ENCODE data around the gene RAP1GAP.

DNA sequence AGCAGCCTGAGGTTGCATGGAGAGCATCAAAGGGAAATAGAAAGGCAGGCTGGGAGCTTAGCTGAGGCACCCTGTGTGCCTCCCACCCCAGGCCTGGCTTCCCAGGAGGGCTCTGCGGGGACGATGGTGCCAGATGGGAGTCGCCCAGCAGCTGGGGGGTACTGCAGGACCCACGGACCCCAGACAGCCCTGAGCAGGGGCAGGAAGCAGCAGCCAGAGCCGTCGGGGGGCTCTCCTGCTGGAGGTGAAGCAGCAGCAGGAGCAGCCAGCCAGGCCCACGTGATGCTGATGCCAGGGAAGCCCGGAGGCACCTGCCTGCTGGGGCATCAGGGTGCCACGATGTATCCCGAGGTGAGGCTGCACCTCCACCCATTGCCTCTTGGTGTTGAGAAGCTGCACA, 20.4 kb downstream of the RAP1GAP start:
- no peak for TF ChIP-seq YY1 (IDR thresholded peaks at IDR 0.05; ENCODE audit: insufficient read depth, insufficient replicate concordance, low read depth, low read length)
- TF ChIP-seq, protein P1, sequence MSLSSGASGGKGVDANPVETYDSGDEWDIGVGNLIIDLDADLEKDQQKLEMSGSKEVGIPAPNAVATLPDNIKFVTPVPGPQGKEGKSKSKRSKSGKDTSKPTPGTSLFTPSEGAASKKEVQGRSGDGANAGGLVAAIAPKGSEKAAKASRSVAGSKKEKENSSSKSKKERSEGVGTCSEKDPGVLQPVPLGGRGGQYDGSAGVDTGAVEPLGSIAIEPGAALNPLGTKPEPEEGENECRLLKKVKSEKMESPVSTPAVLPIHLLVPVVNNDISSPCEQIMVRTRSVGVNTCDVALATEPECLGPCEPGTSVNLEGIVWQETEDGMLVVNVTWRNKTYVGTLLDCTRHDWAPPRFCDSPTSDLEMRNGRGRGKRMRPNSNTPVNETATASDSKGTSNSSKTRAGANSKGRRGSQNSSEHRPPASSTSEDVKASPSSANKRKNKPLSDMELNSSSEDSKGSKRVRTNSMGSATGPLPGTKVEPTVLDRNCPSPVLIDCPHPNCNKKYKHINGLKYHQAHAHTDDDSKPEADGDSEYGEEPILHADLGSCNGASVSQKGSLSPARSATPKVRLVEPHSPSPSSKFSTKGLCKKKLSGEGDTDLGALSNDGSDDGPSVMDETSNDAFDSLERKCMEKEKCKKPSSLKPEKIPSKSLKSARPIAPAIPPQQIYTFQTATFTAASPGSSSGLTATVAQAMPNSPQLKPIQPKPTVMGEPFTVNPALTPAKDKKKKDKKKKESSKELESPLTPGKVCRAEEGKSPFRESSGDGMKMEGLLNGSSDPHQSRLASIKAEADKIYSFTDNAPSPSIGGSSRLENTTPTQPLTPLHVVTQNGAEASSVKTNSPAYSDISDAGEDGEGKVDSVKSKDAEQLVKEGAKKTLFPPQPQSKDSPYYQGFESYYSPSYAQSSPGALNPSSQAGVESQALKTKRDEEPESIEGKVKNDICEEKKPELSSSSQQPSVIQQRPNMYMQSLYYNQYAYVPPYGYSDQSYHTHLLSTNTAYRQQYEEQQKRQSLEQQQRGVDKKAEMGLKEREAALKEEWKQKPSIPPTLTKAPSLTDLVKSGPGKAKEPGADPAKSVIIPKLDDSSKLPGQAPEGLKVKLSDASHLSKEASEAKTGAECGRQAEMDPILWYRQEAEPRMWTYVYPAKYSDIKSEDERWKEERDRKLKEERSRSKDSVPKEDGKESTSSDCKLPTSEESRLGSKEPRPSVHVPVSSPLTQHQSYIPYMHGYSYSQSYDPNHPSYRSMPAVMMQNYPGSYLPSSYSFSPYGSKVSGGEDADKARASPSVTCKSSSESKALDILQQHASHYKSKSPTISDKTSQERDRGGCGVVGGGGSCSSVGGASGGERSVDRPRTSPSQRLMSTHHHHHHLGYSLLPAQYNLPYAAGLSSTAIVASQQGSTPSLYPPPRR (CRISPR knock-in tag; IDR thresholded peaks at IDR 0.05; ENCODE audit: borderline replicate concordance) = no peak
- TF ChIP-seq GABPA (IDR thresholded peaks at IDR 0.05; ENCODE audit: low read depth, low read length) = no peak
- TF ChIP-seq GABPA (CRISPR knock-in tag; IDR thresholded peaks at IDR 0.05; ENCODE audit: low read depth) = no peak
- no peak for TF ChIP-seq CREB1 (IDR thresholded peaks at IDR 0.05)
- no peak for TF ChIP-seq CREB1 (CRISPR knock-in tag; IDR thresholded peaks at IDR 0.05)
- no peak for TF ChIP-seq JUNB (CRISPR knock-in tag; IDR thresholded peaks at IDR 0.05; ENCODE audit: borderline replicate concordance)

Data from HepG2 (cell line).